Tibial artery (tissue), 4 donors: ENCODE measurements around the gene PCDH15.

Experiments used
- DNase-seq, 2 donors: peaks; one replicate each; pipeline ENCODE4 v3.0.0-alpha.2; 2019
- H3K27ac ChIP-seq, 2 donors: fragments of 200-600 bp; sonication (generic) in 1 of 2; 1 replicate in 1 of 2; 2 replicates in 1 of 2; pipeline ENCODE4 v1.5.1; 2018 to 2019; ENCODE audit warnings: mild to moderate bottlenecking in 1 of 2
- H3K27me3 ChIP-seq, 2 donors: fragments of 200-600 bp; sonication (generic) in 1 of 2; one replicate each; pipeline versions ENCODE4 v1.5.1 to v1.6.0; 2016 to 2019
- H3K36me3 ChIP-seq, 3 donors: fragments of 200-600 bp; sonication (generic) in 2 of 3; one replicate each; pipeline ENCODE4 v1.5.1; 2016 to 2019; ENCODE audit warnings: mild to moderate bottlenecking in 2 of 3
- H3K4me1 ChIP-seq, 4 donors: fragments of 200-600 bp; sonication (generic) in 2 of 4; 1 replicate in 3 of 4; 2 replicates in 1 of 4; pipeline ENCODE4 v1.5.1; 2016 to 2019
- H3K4me3 ChIP-seq, 2 donors: fragments of 200-600 bp; sonication (generic) in 1 of 2; 1 replicate in 1 of 2; 2 replicates in 1 of 2; pipeline ENCODE4 v1.5.1; 2018 to 2019; ENCODE audit warnings: mild to moderate bottlenecking in 2 of 2
- H3K9me3 ChIP-seq, 3 donors: fragments of 200-600 bp; sonication (generic) in 1 of 3; one replicate each; pipeline ENCODE4 v1.5.1; 2016 to 2019
- intact Hi-C: fragments of 100-400 bp; cut with DNase I; formaldehyde crosslinking; loops from one replicate; pipeline ENCODE4 v1.15.0; 2023; ENCODE audit warnings: low total_unique reads
- TF ChIP-seq, protein P1 (sequence below), 2 experiments: fragments of 200-600 bp in 1 of 2; fragments of 450-650 bp in 1 of 2; IDR thresholded peaks; one replicate each; pipeline ENCODE4 v1.5.1; 2017 to 2019; ENCODE audit warnings: antibody characterized with exemption in 2 of 2, mild to moderate bottlenecking in 1 of 2, moderate library complexity in 1 of 2

Gene PCDH15

DNA sequence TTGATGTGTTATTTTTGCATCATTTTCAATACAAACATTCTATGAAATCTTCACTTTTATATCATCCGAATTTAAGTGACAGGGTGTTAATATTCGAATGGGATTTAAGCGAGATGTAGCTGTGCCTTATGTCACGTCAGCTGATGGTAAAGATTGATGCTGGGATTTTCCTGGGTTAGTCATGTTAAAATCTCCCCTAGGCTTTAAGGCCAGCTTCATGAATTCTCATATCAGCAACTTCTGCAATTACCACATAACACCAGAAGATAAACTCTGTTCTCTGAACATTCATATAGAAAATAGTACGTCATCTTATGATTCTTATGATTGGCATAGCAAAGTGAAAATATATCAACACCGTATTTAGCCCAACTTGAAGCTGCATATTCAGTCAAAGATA is 669.2 kb downstream of the PCDH15 start:
- no peaks in the 10 kb centered on the region for H3K36me3 ChIP-seq
- intact Hi-C loops: no loop called here
- no peaks in the 10 kb centered on the region for H3K9me3 ChIP-seq

DNA sequence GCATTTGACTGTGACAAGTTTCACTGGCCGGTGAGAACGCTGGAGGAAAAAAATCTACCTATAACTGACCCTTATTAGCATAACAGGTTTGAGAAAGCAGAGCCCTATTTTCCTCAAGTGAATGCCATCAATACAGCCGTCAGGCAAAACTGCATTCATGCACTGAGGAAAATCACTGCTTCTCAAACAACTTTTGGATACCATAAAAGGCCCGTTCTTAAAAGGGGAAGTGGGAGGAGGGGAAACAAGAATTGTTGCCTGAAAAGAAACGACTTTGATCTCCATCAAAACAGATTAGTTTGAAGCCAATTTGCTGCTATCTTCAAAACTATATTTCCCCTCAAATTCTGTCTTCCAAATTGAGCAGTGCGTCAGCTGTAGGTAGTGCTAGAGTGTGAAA is 670.6 kb downstream of the PCDH15 start:
- TF ChIP-seq, protein P1, sequence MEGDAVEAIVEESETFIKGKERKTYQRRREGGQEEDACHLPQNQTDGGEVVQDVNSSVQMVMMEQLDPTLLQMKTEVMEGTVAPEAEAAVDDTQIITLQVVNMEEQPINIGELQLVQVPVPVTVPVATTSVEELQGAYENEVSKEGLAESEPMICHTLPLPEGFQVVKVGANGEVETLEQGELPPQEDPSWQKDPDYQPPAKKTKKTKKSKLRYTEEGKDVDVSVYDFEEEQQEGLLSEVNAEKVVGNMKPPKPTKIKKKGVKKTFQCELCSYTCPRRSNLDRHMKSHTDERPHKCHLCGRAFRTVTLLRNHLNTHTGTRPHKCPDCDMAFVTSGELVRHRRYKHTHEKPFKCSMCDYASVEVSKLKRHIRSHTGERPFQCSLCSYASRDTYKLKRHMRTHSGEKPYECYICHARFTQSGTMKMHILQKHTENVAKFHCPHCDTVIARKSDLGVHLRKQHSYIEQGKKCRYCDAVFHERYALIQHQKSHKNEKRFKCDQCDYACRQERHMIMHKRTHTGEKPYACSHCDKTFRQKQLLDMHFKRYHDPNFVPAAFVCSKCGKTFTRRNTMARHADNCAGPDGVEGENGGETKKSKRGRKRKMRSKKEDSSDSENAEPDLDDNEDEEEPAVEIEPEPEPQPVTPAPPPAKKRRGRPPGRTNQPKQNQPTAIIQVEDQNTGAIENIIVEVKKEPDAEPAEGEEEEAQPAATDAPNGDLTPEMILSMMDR (IDR thresholded peaks at IDR 0.05): no peak
- no peak for DNase-seq
- H3K36me3 ChIP-seq: no peaks in the 10 kb centered on the region
- no peaks in the 10 kb centered on the region for H3K9me3 ChIP-seq
- intact Hi-C loops: no loop called here
- no peak overlapping the region for H3K4me3 ChIP-seq
- H3K27ac ChIP-seq: no peak overlapping the region
- no peaks in the 10 kb centered on the region for H3K27me3 ChIP-seq
- H3K4me1 ChIP-seq: no peaks in the 10 kb centered on the region

More for the DNA sequence above, 669.2 kb downstream of the PCDH15 start:
- H3K27me3 ChIP-seq: no peaks in the 10 kb centered on the region
- DNase-seq: no peak
- H3K27ac ChIP-seq: no peak overlapping the region
- no peaks in the 10 kb centered on the region for H3K4me1 ChIP-seq
- no peak overlapping the region for H3K4me3 ChIP-seq
- TF ChIP-seq, protein P1 (IDR thresholded peaks at IDR 0.05): no peak

DNA sequence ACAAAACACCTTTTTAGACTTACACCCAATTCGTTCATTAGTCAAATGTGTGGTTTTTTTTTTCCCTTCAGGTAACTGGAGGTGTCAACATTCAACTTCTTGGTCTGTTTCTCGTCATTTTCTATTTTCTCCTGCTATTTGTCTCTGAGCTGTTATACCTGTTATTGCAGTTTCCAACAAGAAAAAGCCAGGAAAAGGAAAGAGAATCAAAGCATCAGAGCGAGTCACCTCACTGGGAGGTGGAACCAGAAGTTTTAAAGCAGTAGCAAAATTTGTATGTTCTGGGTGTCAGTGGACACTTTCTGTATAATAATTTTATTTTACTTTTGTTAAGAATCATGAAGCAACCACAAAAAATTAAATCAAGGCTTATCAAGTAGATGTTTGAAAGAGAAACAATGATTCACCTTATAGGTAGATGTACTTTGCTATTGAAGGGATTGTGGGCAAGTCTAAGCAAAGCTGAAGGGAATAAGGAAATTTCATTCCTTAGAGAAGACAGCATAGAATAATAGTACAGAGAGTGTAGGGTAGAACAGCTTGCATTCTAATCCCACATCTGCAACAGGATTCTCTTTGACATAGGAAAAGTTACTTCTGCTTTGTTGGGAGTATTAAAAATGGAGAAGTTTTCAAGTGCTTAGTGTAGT is 675.8 kb downstream of the PCDH15 start:
- Histone ChIP-seq H3K4me1 (no peaks in the 10 kb centered on the region), H3K36me3 (no peaks in the 10 kb centered on the region), H3K27me3 (no peaks in the 10 kb centered on the region), H3K27ac (no peak overlapping the region), H3K9me3 (no peaks in the 10 kb centered on the region), H3K4me3 (no peak overlapping the region)
- no peak for DNase-seq
- intact Hi-C loops: no loop called here
- TF ChIP-seq, protein P1 (IDR thresholded peaks at IDR 0.05): no peak

DNA sequence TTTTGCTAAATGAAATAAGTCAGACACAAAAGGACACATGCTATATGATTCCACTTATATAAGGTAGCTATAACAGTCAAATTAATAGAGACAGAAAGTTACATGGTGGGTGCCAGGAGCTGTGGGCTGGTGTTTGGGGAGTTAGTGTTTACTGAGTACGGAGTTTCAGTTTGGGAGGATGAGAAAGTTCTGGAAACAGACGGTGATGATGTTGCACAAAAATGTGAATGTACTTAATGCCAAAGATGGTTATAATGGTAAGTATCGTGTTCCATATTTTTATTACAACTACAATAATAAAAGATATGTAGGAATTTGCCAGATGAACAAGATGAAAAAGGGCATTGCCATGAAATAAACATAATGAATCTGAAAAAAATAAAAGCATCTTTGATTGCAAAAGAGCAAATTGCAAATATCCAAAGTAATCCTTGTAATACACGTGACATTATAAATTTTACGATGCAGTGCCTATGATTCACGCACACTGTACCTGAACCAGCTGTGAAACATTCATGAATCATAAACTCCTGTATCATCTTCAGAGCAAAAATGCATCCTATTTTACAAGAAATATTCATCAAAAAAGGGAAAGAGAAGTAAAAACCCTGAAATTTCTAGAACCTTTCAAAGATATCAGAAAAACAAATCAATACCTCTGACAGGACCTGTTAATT is 676.7 kb downstream of the PCDH15 start:
- intact Hi-C loops: no loop called here
- DNase-seq: no peak
- Histone ChIP-seq H3K4me1 (no peaks in the 10 kb centered on the region), H3K4me3 (no peak overlapping the region), H3K27ac (no peak overlapping the region), H3K36me3 (no peaks in the 10 kb centered on the region), H3K27me3 (no peaks in the 10 kb centered on the region), H3K9me3 (no peaks in the 10 kb centered on the region)
- TF ChIP-seq, protein P1 (IDR thresholded peaks at IDR 0.05): no peak

DNA sequence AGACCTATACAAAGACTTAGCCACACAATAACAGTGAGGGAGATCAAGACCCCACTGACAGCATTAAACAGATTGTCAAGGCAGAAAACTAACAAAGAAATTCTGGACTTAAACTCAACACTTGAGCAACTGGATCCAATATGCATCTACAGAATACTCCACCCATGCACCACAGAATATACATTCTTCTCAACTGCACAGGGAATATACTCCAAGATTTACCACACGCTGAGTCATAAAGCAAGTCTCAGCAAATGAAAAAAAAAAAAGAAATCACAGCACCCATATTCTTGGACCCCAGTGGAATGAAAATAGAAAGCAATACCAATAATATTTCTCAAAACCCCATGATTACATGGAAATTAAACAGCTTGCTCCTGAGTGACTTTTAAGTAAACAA is 680.2 kb downstream of the PCDH15 start:
- no peak overlapping the region for H3K4me3 ChIP-seq
- intact Hi-C loops: no loop called here
- DNase-seq: no peak
- no peaks in the 10 kb centered on the region for H3K36me3 ChIP-seq
- H3K27me3 ChIP-seq: no peaks in the 10 kb centered on the region
- no peak overlapping the region for H3K27ac ChIP-seq
- no peaks in the 10 kb centered on the region for H3K9me3 ChIP-seq
- TF ChIP-seq, protein P1 (IDR thresholded peaks at IDR 0.05): no peak
- no peaks in the 10 kb centered on the region for H3K4me1 ChIP-seq
